NCI-H1092 treated with DMSO at 0.1 percent for 48 hours (cell line): ENCODE data around the gene MTA2.
"Not testable (repeated sequence)": the region's sequence is repeated elsewhere in the genome, so short reads cannot be mapped to it uniquely, and the experiment has no call there.

Source experiments
- DNase-seq: peaks from one replicate; lab custom pipeline; 2025; lab: John Stamatoyannopoulos, UW

MTA2 gene

GRCh38 chr11:62601372-62602140 lies at the start of gene MTA2:
MTA2 (minus strand) TSS chr11:62601865; CDS start chr11:62601450, 415 bp downstream.
- DNase-seq, result peak; percentile 99

GRCh38 chr11:62650283-62650682 lies 48.6 kb upstream of the MTA2 start:
- DNase-seq, result not testable (repeated sequence)

- DNase-seq, result no peak
These were observed 47.8 kb upstream of the MTA2 start for GRCh38 chr11:62649486-62649885.

- no peak for DNase-seq
These were observed 47.3 kb upstream of the MTA2 start for GRCh38 chr11:62648967-62649364.

- DNase-seq, result no peak
These were observed 46.7 kb upstream of the MTA2 start for GRCh38 chr11:62648185-62648966.

- no peak for DNase-seq
These were observed 45.9 kb upstream of the MTA2 start for GRCh38 chr11:62647609-62648005.

GRCh38 chr11:62646825-62647608 lies 45.4 kb upstream of the MTA2 start:
- no peak for DNase-seq

GRCh38 chr11:62645946-62646824 lies 44.5 kb upstream of the MTA2 start, which contains the start of gene GANAB:
GANAB (minus strand) TSS chr11:62646613; CDS start chr11:62646599, 14 bp downstream.
- peak; percentile 99 for DNase-seq

- DNase-seq, result no peak
These were observed 43.9 kb upstream of the MTA2 start for GRCh38 chr11:62645671-62645945.

- no peak for DNase-seq
These were observed 42.6 kb upstream of the MTA2 start for GRCh38 chr11:62644220-62644619.

- no peak for DNase-seq
These were observed 30.8 kb upstream of the MTA2 start for GRCh38 chr11:62632492-62632891.

GRCh38 chr11:62627713-62628112 lies 26.0 kb upstream of the MTA2 start:
- DNase-seq, result no peak

- no peak for DNase-seq
These were observed 20.9 kb upstream of the MTA2 start for GRCh38 chr11:62622476-62623089.

- peak; percentile 99 for DNase-seq
These were observed 20.2 kb upstream of the MTA2 start, which contains the start of gene B3GAT3 for GRCh38 chr11:62621567-62622470. B3GAT3 (minus strand) TSS chr11:62621986; CDS start chr11:62621947, 39 bp downstream.

GRCh38 chr11:62621027-62621566 lies 19.4 kb upstream of the MTA2 start:
- no peak for DNase-seq

GRCh38 chr11:62616957-62617356 lies 15.3 kb upstream of the MTA2 start:
- DNase-seq, result not testable (repeated sequence)

GRCh38 chr11:62615521-62615920 lies 13.9 kb upstream of the MTA2 start:
- no peak for DNase-seq

- no peak for DNase-seq
These were observed 12.6 kb upstream of the MTA2 start for GRCh38 chr11:62614275-62614674.

- no peak for DNase-seq
These were observed 11.7 kb upstream of the MTA2 start for GRCh38 chr11:62613291-62613778.
